ENCODE measurements around the gene RBM48. TPM values are rescaled to one million over a fixed set of nuclear protein-coding genes. Genes with fewer than 3 reads are reported as not detected.

Gene RBM48
- total RNA-seq, 2 experiments from 2014 or later, result 11.5 to 13.4 TPM

GRCh38 chr7:92560602-92561001, 32.0 kb downstream of the RBM48 start:
- POLR2A ChIA-PET, result no interaction called here
- ATAC-seq, result no peak
- intact Hi-C loops (cut with micrococcal nuclease), result no loop called here
- TF ChIP-seq CTCF (IDR thresholded peaks at IDR 0.05), result no peak
- CTCF ChIA-PET, result interaction anchor here (0.7 kb wide), 1 partner anchor 12 kb away, joined by 3 read pairs; no protein-coding TSS in a partner anchor
- no peak for DNase-seq
- H3K9me3 Mint-ChIP-seq, result no peaks in the 10 kb centered on the region
- H3K27ac Mint-ChIP-seq, result no peak overlapping the region
- H3K27me3 Mint-ChIP-seq, result no peaks in the 10 kb centered on the region
- peaks cover 22% of the 10 kb centered on the region for H3K36me3 Mint-ChIP-seq (ENCODE audit: low read depth)
- no peak overlapping the region for H3K4me3 Mint-ChIP-seq
- no peaks in the 10 kb centered on the region for H3K4me1 Mint-ChIP-seq (ENCODE audit: low read depth)

- POLR2A ChIA-PET, result interaction anchor here (0.6 to 1.7 kb wide), 3 partner anchors 17 to 538 kb away, joined by 3 to 7 read pairs (median 5); no protein-coding TSS in a partner anchor
- CTCF ChIA-PET, result interaction anchor here (0.8 to 1.7 kb wide), 3 partner anchors 14 to 384 kb away, joined by 3 to 6 read pairs (median 3); partner anchors contain the start of genes PEX1 and RBM48
- H3K27me3 Mint-ChIP-seq, result no peaks in the 10 kb centered on the region
- peaks cover 27% of the 10 kb centered on the region for H3K36me3 Mint-ChIP-seq (ENCODE audit: low read depth)
- no peak for ATAC-seq
- no peaks in the 10 kb centered on the region for H3K9me3 Mint-ChIP-seq
- no peaks in the 10 kb centered on the region for H3K4me1 Mint-ChIP-seq (ENCODE audit: low read depth)
- no peak overlapping the region for H3K4me3 Mint-ChIP-seq
- no peak for TF ChIP-seq CTCF (IDR thresholded peaks at IDR 0.05)
- intact Hi-C loops (cut with micrococcal nuclease), result no loop called here
- DNase-seq, result no peak
- H3K27ac Mint-ChIP-seq, result peak overlapping the region; percentile 68
Observed at GRCh38 chr7:92563345-92563744, 34.8 kb downstream of the RBM48 start.

GRCh38 chr7:92567460-92567859, 38.9 kb downstream of the RBM48 start:
- DNase-seq (no peak), ATAC-seq (no peak)
- Mint-ChIP-seq H3K27ac (no peak overlapping the region), H3K4me3 (no peak overlapping the region), H3K36me3 (ENCODE audit: low read depth) (peaks cover 40% of the 10 kb centered on the region), H3K27me3 (no peaks in the 10 kb centered on the region), H3K9me3 (no peaks in the 10 kb centered on the region), H3K4me1 (ENCODE audit: low read depth) (no peaks in the 10 kb centered on the region)
- POLR2A ChIA-PET, result interaction anchor here (0.7 to 1.7 kb wide), 3 partner anchors 12 to 24 kb away, joined by 3 to 4 read pairs (median 3); no protein-coding TSS in a partner anchor
- CTCF ChIA-PET, result interaction anchor here (0.6 to 1.2 kb wide), 3 partner anchors 11 to 53 kb away, joined by 3 to 4 read pairs (median 3); no protein-coding TSS in a partner anchor
- TF ChIP-seq CTCF (IDR thresholded peaks at IDR 0.05), result no peak
- intact Hi-C loops (cut with micrococcal nuclease), result no loop called here

- Mint-ChIP-seq H3K27me3 (no peaks in the 10 kb centered on the region), H3K36me3 (ENCODE audit: low read depth) (peaks cover 37% of the 10 kb centered on the region), H3K4me3 (no peak overlapping the region), H3K4me1 (ENCODE audit: low read depth) (peaks cover 2% of the 10 kb centered on the region), H3K9me3 (no peaks in the 10 kb centered on the region), H3K27ac (no peak overlapping the region)
- CTCF ChIA-PET, result interaction anchor here (1.0 kb wide), 1 partner anchor 13 kb away, joined by 3 read pairs; no protein-coding TSS in a partner anchor
- no peak for ATAC-seq
- intact Hi-C loops (cut with micrococcal nuclease), result no loop called here
- no peak for TF ChIP-seq CTCF (IDR thresholded peaks at IDR 0.05)
- DNase-seq, result no peak
- POLR2A ChIA-PET, result interaction anchor here (1.2 kb wide), 2 partner anchors 10 to 14 kb away, joined by 3 to 4 read pairs; no protein-coding TSS in a partner anchor
Observed at GRCh38 chr7:92569137-92569536, 40.5 kb downstream of the RBM48 start.

GRCh38 chr7:92576296-92576695, 47.7 kb downstream of the RBM48 start:
- TF ChIP-seq CTCF (IDR thresholded peaks at IDR 0.05), result no peak
- Mint-ChIP-seq H3K27me3 (no peaks in the 10 kb centered on the region), H3K4me1 (ENCODE audit: low read depth) (peaks cover 4% of the 10 kb centered on the region), H3K36me3 (ENCODE audit: low read depth) (peaks cover 48% of the 10 kb centered on the region), H3K27ac (no peak overlapping the region), H3K4me3 (no peak overlapping the region), H3K9me3 (no peaks in the 10 kb centered on the region)
- POLR2A ChIA-PET, result interaction anchor here (2.0 kb wide), 1 partner anchor 13 kb away, joined by 7 read pairs; the partner anchor contains the start of gene FAM133B
- ATAC-seq (no peak), DNase-seq (no peak)
- intact Hi-C loops (cut with micrococcal nuclease), result no loop called here
- CTCF ChIA-PET, result no interaction called here
